ENCODE measurements around the gene SLC19A3. TPM values are rescaled to one million over a fixed set of nuclear protein-coding genes. Genes with fewer than 3 reads are reported as not detected.

Gene SLC19A3
- total RNA-seq, 1 donor from 2014 or later, result 34.3 TPM

DNA sequence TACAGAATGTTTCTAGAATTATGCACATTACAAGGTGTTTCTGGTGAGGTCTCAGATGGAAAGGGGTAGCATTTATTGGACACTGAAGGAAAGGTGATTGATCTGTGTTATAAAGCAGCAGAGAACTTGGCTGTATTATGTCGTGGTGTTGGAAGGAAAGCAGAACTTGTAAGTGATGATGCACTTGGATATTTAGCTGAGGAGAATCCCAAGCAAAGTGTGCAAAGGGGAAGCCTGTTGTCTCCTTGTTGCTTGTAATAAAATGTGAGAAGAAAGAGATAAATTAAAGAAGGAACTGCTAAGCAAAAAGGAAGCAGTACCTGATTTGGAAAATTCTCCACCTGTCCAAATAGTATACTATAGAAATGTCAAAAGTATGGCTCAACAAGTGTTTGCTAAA is 63.4 kb downstream of the SLC19A3 start:
- no peak overlapping the region for H3K27ac Mint-ChIP-seq
- H3K36me3 Mint-ChIP-seq (ENCODE audit: insufficient read depth), result no peaks in the 10 kb centered on the region
- no peaks in the 10 kb centered on the region for H3K9me3 Mint-ChIP-seq (ENCODE audit: low read depth)
- DNase-seq (ENCODE audit: low spot score, unreplicated experiment), result no peak
- H3K4me1 Mint-ChIP-seq (ENCODE audit: low read depth), result peaks cover 3% of the 10 kb centered on the region
- H3K4me3 Mint-ChIP-seq (ENCODE audit: low read depth), result no peak overlapping the region
- TF ChIP-seq, protein P1, sequence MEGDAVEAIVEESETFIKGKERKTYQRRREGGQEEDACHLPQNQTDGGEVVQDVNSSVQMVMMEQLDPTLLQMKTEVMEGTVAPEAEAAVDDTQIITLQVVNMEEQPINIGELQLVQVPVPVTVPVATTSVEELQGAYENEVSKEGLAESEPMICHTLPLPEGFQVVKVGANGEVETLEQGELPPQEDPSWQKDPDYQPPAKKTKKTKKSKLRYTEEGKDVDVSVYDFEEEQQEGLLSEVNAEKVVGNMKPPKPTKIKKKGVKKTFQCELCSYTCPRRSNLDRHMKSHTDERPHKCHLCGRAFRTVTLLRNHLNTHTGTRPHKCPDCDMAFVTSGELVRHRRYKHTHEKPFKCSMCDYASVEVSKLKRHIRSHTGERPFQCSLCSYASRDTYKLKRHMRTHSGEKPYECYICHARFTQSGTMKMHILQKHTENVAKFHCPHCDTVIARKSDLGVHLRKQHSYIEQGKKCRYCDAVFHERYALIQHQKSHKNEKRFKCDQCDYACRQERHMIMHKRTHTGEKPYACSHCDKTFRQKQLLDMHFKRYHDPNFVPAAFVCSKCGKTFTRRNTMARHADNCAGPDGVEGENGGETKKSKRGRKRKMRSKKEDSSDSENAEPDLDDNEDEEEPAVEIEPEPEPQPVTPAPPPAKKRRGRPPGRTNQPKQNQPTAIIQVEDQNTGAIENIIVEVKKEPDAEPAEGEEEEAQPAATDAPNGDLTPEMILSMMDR (IDR thresholded peaks at IDR 0.05; ENCODE audit: unreplicated experiment), result no peak
- H3K27me3 Mint-ChIP-seq, result no peaks in the 10 kb centered on the region

DNA sequence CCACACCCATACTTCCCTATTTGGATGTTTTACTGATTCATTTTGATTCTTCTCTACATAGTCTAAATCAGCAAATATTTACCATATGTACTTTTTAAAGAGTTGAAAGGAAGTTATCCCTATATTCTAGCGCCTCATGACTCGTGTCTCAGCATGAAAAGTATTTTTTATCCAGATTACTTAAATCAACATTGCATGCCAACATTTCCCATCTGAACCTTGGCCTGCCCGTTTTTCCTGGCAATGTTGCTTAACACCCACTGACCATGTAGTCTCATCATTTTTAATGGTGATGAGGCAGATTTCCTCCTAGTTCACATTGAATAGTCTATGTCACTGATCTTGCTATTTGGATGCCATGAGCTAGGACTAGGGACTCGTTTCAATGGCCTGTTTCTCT is 64.4 kb downstream of the SLC19A3 start:
- no peak for DNase-seq (ENCODE audit: low spot score, unreplicated experiment)
- H3K27me3 Mint-ChIP-seq, result no peaks in the 10 kb centered on the region
- H3K27ac Mint-ChIP-seq, result no peak overlapping the region
- TF ChIP-seq, protein P1 (IDR thresholded peaks at IDR 0.05; ENCODE audit: unreplicated experiment), result no peak
- H3K4me1 Mint-ChIP-seq (ENCODE audit: low read depth), result peaks cover 3% of the 10 kb centered on the region
- no peaks in the 10 kb centered on the region for H3K9me3 Mint-ChIP-seq (ENCODE audit: low read depth)
- H3K36me3 Mint-ChIP-seq (ENCODE audit: insufficient read depth), result no peaks in the 10 kb centered on the region
- no peak overlapping the region for H3K4me3 Mint-ChIP-seq (ENCODE audit: low read depth)

DNA sequence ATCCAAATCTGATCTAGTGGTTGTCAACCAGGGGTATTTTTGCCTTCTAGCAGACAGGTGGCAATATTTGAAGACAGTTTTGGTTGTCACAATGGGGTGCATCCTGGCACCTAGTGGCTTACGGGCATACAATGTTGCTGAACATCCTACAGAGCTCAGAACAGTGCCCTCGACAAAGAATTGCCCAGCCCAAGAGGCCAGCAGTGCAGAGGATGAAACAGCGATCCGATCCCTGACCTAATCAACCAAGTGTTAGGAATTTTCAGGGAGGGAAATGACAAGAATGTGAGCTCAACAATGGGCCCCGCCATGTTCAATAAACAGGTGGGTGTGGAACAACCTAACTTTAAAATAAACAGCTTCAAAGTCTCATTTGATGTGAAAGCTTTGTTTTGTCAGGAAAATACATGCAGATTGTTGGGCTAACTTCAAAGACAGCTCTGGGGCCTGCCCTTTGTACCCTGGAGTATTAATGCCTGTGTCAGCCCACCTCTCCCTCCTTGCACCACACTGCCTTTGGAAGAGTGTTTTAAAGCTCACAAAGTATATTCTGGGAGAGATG is 73.8 kb downstream of the SLC19A3 start:
- Mint-ChIP-seq H3K27ac (no peak overlapping the region), H3K4me1 (ENCODE audit: low read depth) (peaks cover 4% of the 10 kb centered on the region)
- TF ChIP-seq, protein P1 (IDR thresholded peaks at IDR 0.05; ENCODE audit: unreplicated experiment), result no peak

DNA sequence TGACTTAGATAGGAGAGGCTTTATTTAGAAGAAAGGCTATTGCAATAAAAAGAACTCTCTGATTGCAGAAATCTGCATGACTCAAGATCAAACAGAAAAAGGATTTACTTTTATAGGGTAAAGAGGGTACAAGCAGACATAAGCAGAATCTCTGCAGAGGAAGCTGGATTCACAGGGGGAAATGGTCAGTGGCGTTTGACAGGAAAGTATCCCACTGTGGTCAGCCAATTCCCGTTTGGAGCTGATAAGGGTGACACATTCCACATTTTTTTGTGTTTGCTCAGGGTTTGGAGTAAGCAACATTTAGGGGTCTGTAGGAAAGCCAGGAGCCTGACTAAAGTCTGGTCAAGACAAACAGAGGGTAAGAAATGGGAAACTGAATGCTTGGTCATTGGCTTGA is 75.2 kb downstream of the SLC19A3 start:
- no peaks in the 10 kb centered on the region for H3K9me3 Mint-ChIP-seq (ENCODE audit: low read depth)

More for the DNA sequence above, 73.8 kb downstream of the SLC19A3 start:
- Mint-ChIP-seq H3K36me3 (ENCODE audit: insufficient read depth) (no peaks in the 10 kb centered on the region), H3K27me3 (no peaks in the 10 kb centered on the region), H3K4me3 (ENCODE audit: low read depth) (no peak overlapping the region), H3K9me3 (ENCODE audit: low read depth) (no peaks in the 10 kb centered on the region)
- DNase-seq (ENCODE audit: low spot score, unreplicated experiment), result no peak

DNA sequence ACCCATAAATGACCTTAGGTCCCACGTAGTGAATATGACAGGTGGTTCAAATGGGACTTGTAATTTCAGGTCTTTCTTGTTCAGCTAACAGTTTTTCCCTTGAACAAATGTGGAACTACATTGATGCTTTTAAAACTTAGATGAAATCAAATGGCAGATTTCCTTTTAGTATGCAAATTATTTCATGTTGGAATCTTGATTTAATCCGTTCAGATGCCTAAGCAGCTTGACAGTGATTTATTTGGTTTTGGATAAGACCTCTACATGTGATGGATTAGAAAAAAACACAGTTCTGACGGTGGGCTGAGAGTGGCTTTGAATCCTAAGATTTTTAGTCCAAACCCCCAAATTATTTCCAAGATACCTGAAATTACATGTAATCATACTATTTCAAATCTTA is 83.6 kb downstream of the SLC19A3 start:
- DNase-seq (ENCODE audit: low spot score, unreplicated experiment), result no peak
- Mint-ChIP-seq H3K9me3 (ENCODE audit: low read depth) (no peaks in the 10 kb centered on the region), H3K4me3 (ENCODE audit: low read depth) (no peak overlapping the region), H3K4me1 (ENCODE audit: low read depth) (no peaks in the 10 kb centered on the region), H3K27me3 (no peaks in the 10 kb centered on the region), H3K27ac (no peak overlapping the region), H3K36me3 (ENCODE audit: insufficient read depth) (no peaks in the 10 kb centered on the region)
- TF ChIP-seq, protein P1 (IDR thresholded peaks at IDR 0.05; ENCODE audit: unreplicated experiment), result no peak

More for the DNA sequence above, 75.2 kb downstream of the SLC19A3 start:
- H3K4me1 Mint-ChIP-seq (ENCODE audit: low read depth), result peaks cover 4% of the 10 kb centered on the region
- no peak for DNase-seq (ENCODE audit: low spot score, unreplicated experiment)
- H3K27me3 Mint-ChIP-seq, result no peaks in the 10 kb centered on the region
- no peak overlapping the region for H3K27ac Mint-ChIP-seq
- no peaks in the 10 kb centered on the region for H3K36me3 Mint-ChIP-seq (ENCODE audit: insufficient read depth)
- TF ChIP-seq, protein P1 (IDR thresholded peaks at IDR 0.05; ENCODE audit: unreplicated experiment), result no peak
- H3K4me3 Mint-ChIP-seq (ENCODE audit: low read depth), result no peak overlapping the region

Other genes starting within 250 kb of the SLC19A3 start
- gene AGFG1, start 245.9 kb downstream of the SLC19A3 start, total RNA-seq, result 74.5 and 82.2 TPM in 2 replicates
- gene SCYGR2, start 119.1 kb downstream of the SLC19A3 start, total RNA-seq, result not detected in 2 replicates
- not detected in 2 replicates for gene SCYGR3, start 103.2 kb downstream of the SLC19A3 start, total RNA-seq
- gene SCYGR4, start 100.5 kb downstream of the SLC19A3 start, total RNA-seq, result not detected in 2 replicates
- gene SCYGR5, start 51.2 kb downstream of the SLC19A3 start, total RNA-seq, result not detected in 2 replicates
- gene SCYGR6, start 6.7 kb upstream of the SLC19A3 start, total RNA-seq, result not detected in 2 replicates
- not detected in 2 replicates for gene SCYGR7, start 10.3 kb upstream of the SLC19A3 start, total RNA-seq
- gene SCYGR8, start 27.9 kb upstream of the SLC19A3 start, total RNA-seq, result not detected in 2 replicates
- not detected in 2 replicates for gene CCL20, start 95.8 kb upstream of the SLC19A3 start, total RNA-seq
- gene DAW1, start 153.6 kb upstream of the SLC19A3 start, total RNA-seq, result 0.42 TPM in 1 of 2 replicates, not detected in the other

Data from progenitor cell of endocrine pancreas (in vitro differentiated cells).